ENCODE data around the gene FGFR4. TPM values are rescaled to one million over a fixed set of nuclear protein-coding genes. Genes with fewer than 3 reads are reported as not detected.
"Not testable (repeated sequence)": the region's sequence is repeated elsewhere in the genome, so short reads cannot be mapped to it uniquely, and the experiment has no call there.

Gene FGFR4
- polyA plus RNA-seq (ENCODE audit: insufficient read length in 10 of 10) = 100 to 1,000 TPM; 120 to 189 (median 137) TPM
- long read RNA-seq, donor 1, transcript FGFR4-204 (3 exons, 712 nt) = major isoform, 6 of 72 reads
- long read RNA-seq, donor 1, transcript FGFR4-207 (18 exons, 2,638 nt) = major isoform, 6 of 72 reads
- long read RNA-seq, donor 1, partial matches to known transcripts = 52 of 72 reads
- long read RNA-seq, donor 1, other reads (novel, unspliced or antisense) = 0 of 72 reads
- long read RNA-seq, donor 2, transcript FGFR4-204 (3 exons, 712 nt) = major isoform, 7 of 31 reads
- long read RNA-seq, donor 2, partial matches to known transcripts = 18 of 31 reads
- long read RNA-seq, donor 2, other reads (novel, unspliced or antisense) = 0 of 31 reads
- long read RNA-seq, donor 3 = 0 reads
- long read RNA-seq, donor 4, partial matches to known transcripts = 13 of 20 reads
- long read RNA-seq, donor 4, other reads (novel, unspliced or antisense) = 0 of 20 reads
- long read RNA-seq, donor 5, partial matches to known transcripts = 49 of 60 reads
- long read RNA-seq, donor 5, other reads (novel, unspliced or antisense) = 0 of 60 reads
- long read RNA-seq, donor 6, transcript FGFR4-204 (3 exons, 712 nt) = major isoform, 7 of 49 reads
- long read RNA-seq, donor 6, transcript FGFR4-207 (18 exons, 2,638 nt) = minor isoform, 5 of 49 reads
- long read RNA-seq, donor 6, partial matches to known transcripts = 34 of 49 reads
- long read RNA-seq, donor 6, other reads (novel, unspliced or antisense) = 0 of 49 reads
- long read RNA-seq, donor 7, partial matches to known transcripts = 22 of 32 reads
- long read RNA-seq, donor 7, other reads (novel, unspliced or antisense) = 0 of 32 reads
- long read RNA-seq, donor 8, partial matches to known transcripts = 19 of 24 reads
- long read RNA-seq, donor 8, other reads (novel, unspliced or antisense) = 0 of 24 reads
- long read RNA-seq, donor 9, partial matches to known transcripts = 0 of 3 reads
- long read RNA-seq, donor 9, other reads (novel, unspliced or antisense) = 0 of 3 reads

GRCh38 chr5:177086654-177087397, at the start of gene FGFR4:
FGFR4 (plus strand) TSS chr5:177086915; CDS start chr5:177089603, 2,688 bp downstream.
- peak in 2 of 3 donors; percentile 48 to 88 for DNase-seq

- no peak for DNase-seq
Observed at GRCh38 chr5:177036921-177037320, 49.8 kb upstream of the FGFR4 start.

DNA sequence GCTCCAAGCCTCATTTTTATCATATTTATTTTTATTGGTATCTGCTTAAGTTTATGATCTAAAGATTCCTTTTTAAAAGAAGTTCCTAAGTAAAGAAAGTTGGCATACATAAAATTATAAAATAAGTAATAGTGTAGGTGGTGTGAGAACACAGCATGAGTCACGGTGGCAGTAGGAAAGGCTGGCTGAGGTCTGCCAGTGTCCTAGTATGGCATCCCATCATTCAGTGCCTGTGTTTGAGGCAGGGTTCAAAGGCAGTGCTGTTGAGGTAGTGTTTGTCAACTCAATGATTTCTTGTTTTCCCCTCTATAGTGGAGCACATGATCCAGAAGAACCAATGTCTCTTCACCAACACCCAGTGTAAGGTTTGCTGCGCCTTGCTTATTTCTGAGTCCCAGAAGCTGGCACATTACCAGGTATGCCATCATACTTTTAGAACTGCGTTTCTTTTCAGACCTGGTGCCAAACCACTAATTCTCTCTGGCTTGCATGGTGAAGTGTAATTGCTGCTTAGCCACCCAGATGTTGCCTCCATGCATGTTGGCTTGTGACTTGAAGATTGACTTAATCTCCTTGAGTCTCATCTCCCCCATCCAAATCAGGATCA, 45.8 kb upstream of the FGFR4 start:
- DNase-seq = no peak

- no peak for DNase-seq
Observed at GRCh38 chr5:177041936-177042335, 44.8 kb upstream of the FGFR4 start.

GRCh38 chr5:177043114-177043513, 43.6 kb upstream of the FGFR4 start:
- DNase-seq = no peak

- DNase-seq = no peak
Observed at GRCh38 chr5:177043958-177044357, 42.8 kb upstream of the FGFR4 start.

- no peak for DNase-seq
Observed at GRCh38 chr5:177044641-177045040, 42.1 kb upstream of the FGFR4 start.

- no peak for DNase-seq
Observed at GRCh38 chr5:177045631-177046030, 41.1 kb upstream of the FGFR4 start.

GRCh38 chr5:177048531-177048930, 38.2 kb upstream of the FGFR4 start:
- not testable (repeated sequence) for DNase-seq

DNA sequence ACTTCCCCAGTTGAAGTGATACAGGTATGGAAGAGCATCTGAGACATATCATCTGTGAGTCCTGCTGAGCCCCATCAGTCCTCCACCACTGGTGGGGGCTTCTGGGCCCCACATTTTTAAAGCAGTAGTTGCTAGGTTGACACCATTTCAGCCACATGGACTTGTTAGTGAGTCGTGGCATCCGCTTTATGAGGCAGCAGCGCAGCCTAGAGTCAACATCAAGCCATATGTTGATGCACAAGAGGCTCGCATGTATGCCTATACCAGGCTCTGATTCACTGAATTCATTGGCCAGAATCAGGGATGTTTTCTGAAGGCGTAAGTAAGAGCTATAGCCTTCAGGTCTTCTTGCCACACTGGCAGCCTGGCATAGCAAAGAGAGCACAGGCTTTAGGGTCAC, 37.4 kb upstream of the FGFR4 start:
- no peak for DNase-seq

GRCh38 chr5:177064500-177065277, 22.0 kb upstream of the FGFR4 start:
- DNase-seq = no peak

DNA sequence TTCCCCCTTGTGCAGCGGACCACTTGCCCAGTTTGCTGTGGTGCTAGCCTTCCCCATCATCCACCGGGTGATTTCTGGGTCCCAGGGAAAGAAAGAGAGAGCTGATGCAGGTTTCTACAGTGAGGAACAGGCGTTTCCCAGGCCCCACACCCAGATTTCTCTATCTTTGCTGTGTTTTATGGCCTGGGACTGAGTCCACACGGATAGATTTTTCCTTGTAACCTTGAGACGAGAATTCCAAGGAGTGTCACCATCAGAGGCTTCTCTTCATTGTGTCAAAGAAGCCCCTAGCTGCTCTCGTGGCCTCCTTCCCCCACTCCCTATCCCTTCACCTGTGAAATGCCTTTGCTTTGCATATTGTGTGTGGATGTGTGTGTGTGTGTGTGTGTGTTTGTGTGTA, 21.2 kb upstream of the FGFR4 start:
- no peak for DNase-seq

- DNase-seq = no peak
Observed at GRCh38 chr5:177066224-177066623, 20.5 kb upstream of the FGFR4 start.

GRCh38 chr5:177067503-177067902, 19.2 kb upstream of the FGFR4 start:
- no peak for DNase-seq

GRCh38 chr5:177070536-177071191, 16.1 kb upstream of the FGFR4 start:
- DNase-seq = no peak

DNA sequence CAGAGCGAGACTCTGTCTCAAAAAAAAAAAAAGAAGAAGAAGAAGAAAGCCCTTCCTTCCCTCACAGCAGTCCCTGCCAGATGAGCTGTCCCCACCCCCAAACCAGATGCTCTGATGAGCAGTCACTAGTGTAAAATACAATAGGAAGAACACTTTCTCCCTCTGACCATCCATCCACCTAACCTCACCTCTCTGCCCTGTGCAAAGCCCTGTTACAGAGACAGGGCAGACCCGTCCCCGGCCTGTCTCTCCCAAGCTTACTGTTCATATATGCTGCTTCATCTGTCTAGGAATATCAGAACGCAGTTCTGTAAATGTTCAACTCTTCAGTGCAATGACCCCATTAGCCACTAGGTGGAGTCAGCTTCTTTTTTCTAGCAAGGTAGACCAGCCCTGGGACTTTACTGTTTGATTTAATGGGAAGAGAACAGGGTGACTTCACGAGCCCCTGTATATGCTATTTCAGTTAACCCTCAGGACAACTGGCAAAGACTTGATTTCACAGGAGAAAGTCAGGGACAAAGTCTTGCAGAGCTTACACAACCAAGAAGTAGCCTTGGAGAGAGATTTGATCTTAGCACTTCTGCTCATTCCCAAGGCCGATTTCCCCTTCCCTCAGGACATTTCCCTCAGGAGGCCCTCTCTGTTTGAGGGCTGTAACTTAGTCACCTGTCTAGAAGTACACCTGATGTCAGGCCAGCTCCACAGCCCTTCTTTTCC, 14.9 kb upstream of the FGFR4 start:
- DNase-seq = peak; percentile 86 to 92 (median 86)

DNA sequence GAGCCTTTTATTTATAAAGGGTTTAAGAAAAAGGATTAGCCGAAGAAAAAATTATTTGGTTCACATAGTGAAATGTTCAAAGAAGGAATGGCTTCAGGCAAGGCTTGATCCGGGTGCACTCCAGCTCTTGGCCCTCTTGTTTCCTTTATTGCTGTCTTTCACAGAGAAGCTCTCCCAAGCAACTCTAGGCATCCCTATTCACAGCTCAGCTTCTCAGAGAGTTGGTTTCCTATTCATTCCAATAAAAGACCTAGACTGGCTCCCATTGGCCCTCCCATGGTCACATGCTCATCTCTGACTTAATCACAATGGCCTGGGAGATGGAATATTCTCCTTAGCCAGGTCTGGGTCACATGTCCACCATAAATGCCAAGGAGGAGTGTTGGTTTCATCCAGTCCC, 9.4 kb upstream of the FGFR4 start:
- no peak for DNase-seq

GRCh38 chr5:177079606-177080005, 7.1 kb upstream of the FGFR4 start:
- no peak for DNase-seq

- no peak for DNase-seq
Observed at GRCh38 chr5:177080265-177080664, 6.5 kb upstream of the FGFR4 start.
